NCI-H1105 (cell line): ENCODE results near the gene CKAP4.

ENCODE experiments used
- DNase-seq: peaks from one replicate; lab custom pipeline; 2025; lab: John Stamatoyannopoulos, UW

The CKAP4 gene

DNA sequence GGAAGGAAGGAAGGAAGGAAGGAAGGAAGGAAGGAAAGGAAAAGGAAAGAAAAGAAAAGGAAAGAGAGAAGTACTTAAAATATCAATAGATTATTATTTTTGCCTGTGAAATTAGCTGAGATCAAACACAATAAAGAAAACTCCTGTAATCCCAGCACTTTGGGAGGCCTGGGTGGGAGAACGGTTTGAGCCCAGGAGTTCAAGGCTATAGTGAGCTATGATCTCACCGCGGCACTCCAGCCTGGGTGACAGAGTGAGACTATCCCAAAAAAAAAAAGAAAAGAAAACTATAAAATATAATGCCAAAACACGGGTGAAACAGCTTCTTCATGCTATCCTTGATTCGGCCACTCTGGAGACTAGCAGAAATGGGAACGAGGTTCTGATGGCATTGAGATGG lies 26.2 kb upstream of the CKAP4 start:
- no peak for DNase-seq

DNA sequence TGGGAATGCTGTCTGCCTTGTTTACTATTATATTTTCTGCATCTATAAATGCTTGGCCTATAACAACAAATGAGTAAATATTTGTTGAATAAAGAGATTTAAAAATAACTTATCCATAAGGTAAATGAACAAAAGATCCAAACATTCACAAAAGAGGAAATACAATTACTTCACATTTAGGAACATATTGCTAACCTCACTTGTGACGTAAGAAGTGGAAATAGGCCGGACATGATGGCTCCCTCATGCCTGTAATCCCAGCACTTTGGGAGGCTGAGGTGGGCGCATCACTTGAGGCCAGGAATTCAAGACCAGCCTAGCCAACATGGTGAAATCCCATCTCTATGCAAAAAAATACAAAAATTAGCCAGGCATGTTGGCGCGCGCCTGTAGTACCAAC lies 25.7 kb upstream of the CKAP4 start:
- no peak for DNase-seq

DNA sequence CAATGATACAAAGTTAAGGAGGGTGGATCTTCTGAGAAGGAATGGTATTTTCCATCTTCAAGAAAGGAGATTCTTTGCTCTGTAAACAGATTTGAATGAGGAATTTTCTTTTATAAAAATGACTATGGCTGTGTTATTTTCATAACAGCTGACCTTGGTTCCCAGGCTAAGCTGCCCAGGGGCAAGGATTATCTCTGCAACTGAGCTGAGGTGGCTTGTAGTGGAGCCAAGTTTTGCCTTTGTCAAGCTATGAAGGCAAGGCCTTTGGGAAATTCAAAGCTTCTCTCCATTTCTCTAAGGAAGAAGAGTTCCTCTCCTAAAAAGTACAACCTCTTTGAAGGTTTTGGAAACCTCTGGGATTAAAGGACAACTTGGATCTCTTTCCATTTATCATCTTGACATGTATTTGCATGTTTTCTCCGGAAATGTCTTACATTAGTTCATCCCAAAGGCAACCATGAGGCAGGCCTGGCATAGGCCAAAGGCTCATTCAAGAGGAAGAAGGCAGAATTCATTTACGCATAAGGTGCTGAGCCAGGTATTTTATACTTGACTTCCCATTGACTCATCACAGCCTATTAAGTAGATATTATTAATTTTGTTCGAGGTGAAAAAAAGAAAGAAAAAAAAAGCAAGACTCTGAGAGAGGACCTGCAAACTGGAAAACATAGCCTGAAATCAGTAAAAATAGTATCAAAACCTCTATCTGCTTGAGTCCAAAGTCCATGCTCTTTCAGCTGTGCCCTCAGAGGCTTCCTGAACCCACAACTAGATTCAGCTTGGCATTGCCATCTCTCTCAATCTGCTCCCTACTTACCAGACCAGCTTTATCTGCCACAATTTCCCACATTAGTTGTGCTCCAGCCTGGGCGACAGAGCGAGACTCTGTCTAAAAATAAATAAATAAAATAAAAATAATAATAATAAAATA lies 24.0 kb upstream of the CKAP4 start:
- no peak for DNase-seq

DNA sequence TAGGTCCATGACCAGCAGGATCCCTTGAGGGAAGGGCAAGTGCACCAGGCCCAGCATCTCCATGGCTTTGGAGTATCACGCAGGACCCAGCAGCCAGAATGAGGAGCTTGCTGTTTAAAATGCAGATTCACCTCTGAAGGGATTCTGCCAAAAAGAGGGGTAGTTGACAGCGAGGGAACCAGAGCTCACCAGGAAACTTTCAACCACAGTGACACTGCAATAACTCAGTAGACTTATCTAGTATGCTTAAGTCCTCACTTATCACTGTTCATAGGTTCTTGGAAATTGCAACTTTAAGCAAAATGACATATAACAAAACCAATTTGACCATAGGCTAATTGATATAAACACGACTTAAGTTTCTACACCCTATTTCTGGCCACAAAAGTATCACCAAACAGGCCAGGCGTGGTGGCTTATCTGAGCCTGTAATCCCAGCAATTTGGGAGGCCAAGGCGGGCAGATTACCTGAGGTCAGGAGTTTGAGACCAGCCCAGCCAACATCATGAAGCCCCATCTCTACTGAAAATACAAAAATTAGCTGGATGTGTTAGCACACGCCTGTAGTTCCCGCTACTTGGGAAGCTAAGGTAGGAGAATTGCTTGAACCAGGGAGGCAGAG lies 21.4 kb upstream of the CKAP4 start:
- no peak for DNase-seq

DNA sequence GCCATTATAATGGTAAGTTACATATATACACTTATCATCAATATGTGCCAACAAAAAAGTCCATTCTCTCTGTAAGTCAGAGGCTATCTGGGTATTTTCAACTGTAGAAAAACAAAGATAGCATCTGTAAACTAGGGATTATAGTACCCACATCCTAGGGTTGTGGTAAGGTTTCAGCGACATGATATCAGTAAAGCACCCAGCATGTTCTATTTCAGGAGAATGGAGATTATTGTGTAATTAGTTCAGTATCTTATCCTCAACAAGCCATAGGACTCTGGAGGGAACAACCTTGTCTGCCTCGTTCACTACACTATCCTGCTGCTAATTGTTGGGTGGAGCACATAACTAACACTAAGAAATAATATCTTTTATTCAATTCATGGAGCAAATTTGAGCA lies 19.7 kb upstream of the CKAP4 start:
- no peak for DNase-seq

DNA sequence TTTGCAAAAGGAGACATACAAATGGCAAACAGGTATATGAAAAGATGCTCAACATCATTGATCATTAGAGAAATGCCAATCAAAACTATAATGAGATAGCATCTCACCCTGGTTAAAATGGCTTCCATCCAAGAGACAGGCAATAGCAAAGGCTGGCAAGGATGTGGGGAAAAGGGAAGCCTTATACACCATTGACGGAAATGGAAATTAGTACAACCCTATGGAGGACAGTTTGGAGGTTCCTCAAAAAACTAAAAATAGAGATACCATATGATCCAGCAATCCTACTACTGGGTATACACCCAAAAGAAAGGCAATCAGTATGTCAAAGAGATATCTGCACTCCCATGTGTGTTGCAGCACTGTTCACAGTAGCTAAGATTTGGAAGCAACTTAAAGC lies 17.3 kb upstream of the CKAP4 start:
- no peak for DNase-seq

DNA sequence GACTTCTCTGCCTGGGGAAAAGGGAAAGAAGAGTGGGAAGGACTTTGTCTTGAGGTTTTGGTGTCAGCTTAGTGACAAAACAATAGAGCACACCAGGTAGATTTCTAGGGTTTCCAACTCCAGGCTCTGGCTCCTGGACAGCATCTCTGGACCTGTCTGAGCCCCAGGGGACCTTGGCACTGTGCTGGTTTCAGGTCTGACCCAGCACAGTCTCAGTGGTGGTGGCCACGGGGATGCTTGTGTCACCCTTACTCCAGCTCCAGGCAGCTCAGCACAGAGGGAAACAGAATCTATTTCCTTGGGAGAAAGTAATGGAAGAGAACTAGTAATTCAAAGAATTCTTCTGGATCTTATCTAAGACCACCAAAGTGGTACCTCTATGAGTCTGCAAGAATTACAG lies 11.1 kb upstream of the CKAP4 start:
- DNase-seq = no peak

DNA sequence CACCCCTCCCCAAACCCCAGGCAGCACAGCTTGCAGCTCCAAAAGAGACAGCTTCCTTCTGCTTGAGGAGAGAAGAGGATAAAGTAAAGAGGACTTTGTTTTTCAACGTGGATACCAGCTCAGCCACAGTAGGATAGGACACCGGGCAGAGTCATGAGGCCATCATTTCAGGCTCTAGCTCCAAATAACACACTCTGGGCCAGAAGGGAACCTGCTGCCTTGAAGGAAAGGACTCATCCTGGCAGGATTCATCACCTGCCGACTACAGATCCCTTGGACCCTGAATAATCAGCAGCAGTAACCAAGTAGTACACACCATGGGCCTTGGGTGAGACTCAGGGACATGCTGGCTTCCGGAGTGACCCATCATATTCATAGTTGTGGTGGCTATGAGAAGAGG lies 10.4 kb upstream of the CKAP4 start:
- DNase-seq = no peak

DNA sequence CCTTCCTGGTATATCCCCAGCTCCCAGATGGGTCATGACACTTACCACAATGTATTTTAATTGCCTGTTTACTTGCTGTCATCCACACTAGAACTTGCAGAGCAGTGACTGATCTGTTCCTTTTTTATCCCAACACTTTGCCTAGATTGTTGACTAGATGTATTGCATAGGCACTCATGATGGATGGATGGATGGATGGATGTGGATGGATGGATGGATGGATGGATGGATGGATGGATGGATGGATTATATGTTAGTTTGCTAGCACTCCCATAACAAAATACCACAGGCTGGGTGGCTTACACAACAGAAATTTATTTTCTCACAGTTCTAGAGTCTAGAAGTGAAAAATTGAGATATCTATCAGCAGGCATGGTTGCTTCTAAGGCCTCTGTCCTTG lies 8.7 kb upstream of the CKAP4 start:
- no peak for DNase-seq

DNA sequence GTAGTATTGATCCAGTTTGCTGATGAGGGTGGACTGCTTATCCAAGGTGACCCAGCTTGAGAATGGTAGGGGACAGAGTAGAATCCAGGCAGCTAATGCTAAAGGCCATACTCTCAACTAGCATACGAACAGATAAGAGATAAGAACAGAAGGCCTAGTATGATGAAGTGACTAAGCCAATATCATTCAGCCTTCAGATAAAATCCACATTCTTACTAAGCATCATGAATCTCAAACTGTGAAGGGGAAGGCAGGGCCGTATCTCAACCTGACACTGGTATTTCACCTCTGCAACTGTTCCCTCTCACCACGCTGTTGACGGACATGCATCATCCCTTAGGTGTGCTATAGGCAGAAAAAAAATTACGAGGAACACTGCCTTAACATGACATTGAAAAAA lies 8.1 kb upstream of the CKAP4 start:
- no peak for DNase-seq

DNA sequence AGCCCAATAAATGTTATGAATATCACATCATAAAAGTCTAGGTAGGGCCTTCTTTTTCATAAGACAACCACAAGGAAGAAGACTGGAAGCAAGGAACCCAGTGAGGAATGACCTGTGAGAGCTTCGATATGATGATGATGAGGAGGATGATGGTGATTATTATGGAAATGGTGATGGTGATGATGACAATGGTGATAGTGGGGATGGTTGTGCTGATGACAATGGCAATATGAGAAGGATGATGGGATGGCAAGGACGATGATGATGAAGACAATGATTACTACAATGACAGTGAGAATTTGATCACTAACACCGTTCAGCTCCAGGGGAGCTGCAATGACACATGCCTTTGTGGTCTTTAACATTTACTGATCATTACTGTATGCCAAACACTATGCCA lies 7.7 kb upstream of the CKAP4 start:
- DNase-seq = no peak

DNA sequence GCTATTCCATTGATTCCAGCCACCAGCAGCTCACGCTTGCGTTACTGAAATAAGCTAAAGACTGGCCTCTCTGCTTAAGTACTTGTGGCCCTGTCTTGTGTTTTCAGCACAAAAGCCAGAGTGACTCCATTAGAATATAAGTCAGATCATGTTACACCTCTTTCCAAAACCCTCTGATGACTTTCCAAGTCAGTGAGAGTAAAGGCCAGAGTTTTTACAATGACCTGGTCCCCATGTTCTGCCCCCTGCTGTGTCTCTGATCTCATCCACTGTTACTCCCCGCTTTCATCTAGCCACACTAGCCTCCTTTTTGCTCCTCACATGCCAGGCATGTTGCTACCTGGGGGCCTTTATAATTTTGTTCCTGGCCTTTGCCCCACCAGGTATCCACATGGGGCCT lies 6.9 kb upstream of the CKAP4 start:
- no peak for DNase-seq

DNA sequence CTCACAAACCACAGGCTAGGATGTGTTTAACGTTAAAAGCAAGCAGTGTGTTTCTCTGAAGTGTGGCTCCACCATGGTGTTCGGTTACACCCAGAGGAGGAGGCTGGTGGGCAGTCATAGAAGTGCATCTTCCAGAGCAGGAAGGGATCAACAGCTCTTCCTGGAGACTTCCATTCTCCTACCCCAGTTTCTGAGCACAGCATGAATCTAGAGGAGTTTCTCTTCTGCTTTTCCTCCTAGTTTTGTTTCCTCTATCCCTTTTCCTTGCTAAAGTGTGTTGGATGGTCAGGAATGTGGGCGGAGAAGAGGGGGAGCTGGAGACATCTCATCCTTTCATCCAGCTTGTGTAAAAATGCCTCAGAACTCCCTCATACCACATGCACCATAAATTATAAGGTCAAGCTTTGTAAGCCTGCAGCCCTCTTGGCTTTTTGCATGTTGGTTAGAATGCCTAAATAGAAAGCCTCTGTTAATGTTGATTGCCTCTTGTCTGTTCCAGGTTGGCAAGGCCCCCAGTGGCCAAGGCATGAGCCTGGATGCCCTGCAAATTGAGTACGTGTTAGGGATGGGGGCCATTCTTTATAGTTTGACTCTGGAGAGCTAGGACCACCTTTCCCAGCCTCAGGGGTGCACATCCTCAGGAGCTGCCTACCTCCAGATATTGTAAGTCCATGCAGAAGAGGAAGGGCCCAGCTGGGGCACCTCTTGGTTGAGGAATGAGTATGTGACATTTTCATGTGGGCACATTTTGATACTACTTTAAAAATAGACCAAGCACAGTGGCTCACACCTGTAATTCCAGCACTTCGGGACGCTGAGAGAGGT lies 4.0 kb upstream of the CKAP4 start:
- DNase-seq = no peak

DNA sequence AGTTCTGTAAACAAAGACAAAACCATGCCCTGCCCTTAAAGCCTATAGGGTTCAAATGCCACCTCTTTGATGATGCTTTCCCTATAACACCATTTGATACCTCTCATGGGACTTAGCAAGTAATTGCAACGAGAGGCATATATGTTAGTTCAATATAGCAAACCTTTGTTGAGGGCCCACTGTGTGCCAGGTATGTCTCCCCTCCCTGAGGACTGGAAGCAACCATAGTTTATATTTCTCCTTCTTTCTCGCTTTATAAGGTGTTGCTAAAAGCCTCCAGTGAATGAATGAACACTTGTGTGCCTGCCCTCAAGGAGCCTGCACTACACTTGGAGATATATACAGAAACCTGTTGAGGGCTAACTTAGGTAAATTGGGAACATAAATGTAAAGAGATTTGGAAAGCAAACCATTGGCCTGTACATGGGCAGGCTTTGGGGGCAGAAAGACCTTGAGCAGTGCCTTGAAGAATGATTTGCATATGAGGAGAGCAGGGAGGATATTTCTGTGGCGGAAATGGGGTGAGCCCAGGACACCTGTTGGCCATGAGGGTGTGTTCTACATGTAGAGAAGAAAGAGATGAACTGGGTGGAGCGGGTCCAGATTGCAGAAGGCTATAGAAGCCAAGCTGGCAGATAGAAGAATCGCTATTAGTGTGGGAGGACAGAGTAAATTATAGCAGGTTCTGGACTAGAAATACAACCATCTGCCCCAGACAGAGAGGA lies 1.8 kb upstream of the CKAP4 start:
- no peak for DNase-seq

DNA sequence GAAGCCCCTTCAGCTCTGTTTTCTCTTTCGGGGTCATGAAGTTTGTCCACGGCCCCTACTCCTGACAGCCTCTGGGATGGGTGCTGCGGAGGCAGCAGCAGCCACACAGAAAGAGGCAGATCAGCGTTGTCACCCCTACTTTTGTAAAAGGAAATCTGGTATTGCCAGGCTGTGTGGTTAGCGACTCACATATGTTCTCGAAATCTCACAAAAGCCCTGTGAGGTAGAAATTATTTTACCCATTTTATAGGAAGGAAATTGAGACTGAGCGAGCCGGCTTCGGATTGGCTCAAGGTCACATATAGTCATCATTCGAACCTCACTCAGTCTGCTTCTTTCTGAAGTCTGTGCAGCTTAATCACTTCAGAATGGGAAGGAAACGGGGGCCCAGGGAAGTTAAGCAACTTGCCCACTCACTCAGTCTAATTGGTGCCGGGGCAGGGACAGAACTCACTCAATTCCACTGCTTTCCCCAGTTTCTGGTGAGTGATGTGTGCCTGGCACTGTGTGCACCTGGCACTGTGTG lies 1.1 kb upstream of the CKAP4 start:
- no peak for DNase-seq

DNA sequence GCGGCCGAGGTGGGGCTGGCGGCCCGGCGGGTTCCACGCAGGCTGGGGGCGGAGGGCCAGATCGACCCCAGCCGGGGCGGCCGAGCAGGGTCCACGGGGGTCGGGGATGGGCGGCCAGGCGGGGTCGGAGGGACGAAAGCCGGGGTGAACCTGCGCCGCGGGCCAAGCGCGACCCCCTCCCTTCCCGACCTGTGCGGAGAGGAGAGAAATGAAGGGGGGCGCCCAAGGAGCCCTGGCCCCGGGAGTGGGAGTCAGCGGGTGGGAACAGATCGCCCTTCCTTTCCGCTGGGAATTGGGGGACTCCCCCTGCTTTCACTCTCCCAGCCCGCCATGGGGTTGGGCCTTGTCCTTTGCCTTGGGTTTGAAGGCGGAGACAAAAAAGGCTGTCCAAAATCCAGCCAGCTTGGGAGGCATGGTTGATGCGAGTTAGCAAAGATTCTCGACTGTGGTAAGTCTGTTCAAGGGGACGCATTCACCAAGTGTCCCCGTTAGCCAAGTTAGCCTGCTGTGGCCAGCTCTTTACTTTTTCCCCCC lies 559 bp upstream of the CKAP4 start:
- peak; percentile 17 for DNase-seq

DNA sequence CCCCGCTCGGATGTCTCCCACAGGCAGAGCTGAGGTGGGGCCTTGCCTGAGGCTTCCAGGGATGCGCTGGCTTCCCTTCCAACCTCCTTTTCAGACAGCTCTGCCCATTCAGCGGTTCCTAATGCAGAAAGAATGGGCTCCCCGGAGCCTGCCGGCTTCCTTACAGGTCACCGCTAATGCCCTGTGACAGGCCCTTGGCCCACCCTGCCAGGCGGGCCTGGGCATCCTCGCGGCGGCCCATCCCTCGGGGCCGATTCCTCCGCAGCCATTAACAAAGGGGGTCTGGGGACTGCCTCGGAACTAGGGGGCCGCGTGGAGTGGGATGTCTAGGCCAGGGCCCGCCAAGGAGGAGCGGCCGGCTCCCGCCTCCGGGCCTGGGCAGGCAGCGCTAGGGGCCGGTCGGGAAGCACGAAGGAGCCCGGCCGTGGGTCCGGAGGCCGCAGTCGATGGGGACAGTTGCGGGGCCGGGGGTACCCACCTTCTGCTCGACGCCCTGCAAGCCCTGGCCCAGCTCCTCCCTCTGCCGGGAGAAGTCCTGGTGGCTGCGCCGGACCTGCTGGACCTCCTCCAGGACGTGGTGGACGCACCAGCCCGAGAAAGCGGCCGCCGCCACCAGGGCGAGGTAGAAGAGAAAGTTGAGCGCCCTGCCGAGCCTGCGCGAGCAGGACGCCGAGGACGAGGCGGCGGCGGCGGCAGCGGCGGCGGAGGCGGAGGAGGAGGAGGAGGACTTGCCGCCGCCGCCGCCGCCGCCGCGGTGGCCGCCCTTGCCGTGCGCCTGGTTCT lies 738 bp downstream of the CKAP4 start:
- DNase-seq = peak; percentile 24

DNA sequence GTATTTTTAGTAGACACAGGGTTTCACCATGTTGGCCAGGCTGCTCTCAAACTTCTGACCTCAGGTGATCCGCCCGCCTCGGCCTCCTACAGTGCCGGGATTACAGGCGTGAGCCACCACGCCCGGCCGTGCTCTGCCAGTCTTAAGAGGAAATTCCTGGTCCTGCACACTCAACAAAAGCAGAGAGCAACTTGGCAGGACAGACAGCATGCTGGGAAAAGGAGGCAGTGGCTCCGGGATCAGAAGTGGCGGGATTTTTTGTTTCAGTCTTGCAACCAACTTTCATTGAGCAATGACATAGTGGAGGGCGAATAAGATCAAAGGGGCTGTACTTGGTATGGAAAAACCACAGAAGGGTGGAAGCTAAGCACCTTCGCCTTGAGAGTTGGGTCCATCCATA lies 2.1 kb downstream of the CKAP4 start:
- no peak for DNase-seq

DNA sequence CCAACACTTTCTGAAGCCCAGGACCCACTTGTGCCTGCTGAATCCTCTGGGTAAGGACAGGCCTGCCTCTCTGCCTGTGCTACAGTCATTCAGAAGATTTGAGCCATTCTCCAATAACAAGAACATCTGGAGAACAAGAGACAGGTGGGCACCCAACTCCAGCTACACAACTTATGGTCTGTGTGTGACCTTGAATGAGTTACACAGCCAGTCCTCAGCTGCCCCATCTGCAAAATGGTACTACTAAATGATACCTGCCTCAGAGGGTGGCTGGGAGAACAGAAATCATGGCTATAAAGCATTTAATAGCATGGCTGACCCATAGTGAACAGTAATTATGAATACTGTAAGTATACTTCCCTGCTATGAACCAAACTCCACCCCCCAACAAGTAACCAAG lies 4.2 kb downstream of the CKAP4 start:
- DNase-seq = no peak

DNA sequence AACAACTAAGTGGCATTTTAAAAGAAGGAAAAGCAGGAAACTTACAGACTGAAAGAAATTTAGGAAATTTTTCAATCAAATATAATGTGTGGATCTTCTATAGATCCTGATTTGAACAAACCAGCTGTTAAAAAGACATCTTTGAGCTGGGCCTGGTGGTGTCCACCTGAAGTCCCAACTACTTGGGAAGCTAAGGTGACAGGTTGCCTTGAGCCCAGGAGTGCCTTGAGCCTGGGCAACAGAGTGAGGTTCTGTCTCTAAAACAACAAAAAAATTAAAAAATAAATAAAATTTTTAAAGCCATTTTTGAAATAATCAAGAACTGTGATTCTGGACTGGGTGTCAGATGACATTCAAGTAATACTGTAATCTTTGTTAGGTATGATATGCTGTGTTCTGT lies 7.0 kb downstream of the CKAP4 start:
- DNase-seq = no peak

DNA sequence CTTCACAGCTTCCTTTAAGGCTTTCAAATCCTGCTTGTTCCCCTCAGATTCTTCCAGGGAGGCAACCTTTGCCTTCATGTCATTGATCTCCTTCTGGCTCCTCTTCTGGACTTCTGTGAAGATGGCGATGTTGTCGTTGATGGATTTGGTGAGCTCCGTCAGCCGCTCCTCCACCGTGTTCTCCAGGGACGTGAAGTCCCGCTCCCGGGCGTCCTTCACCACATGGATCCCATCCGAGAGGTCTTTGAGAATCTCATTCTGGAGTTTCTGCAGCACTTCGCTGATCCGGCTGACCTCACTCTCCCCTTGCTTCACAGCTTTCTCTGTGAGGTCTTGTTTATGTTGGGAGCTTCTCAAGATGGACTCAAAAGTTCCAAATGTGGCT lies 7.9 kb downstream of the CKAP4 start:
- no peak for DNase-seq
